HEK293T (cell line): ENCODE results near the gene GADD45B.

Experiments used
- BHLHE40 ChIP-seq: fragments of 450-650 bp; IDR thresholded peaks from 2 replicates; pipeline ENCODE4 v1.6.1; 2016; ENCODE audit warnings: mild to moderate bottlenecking, moderate library complexity, borderline replicate concordance
- FOXA1 ChIP-seq: fragments of 450-650 bp; IDR thresholded peaks from 2 replicates; pipeline ENCODE4 v1.6.1; 2016; ENCODE audit warnings: mild to moderate bottlenecking
- LEF1 ChIP-seq: fragments of 450-650 bp; IDR thresholded peaks from 2 replicates; pipeline ENCODE4 v1.6.1; 2017; ENCODE audit warnings: mild to moderate bottlenecking, borderline replicate concordance

DNA sequence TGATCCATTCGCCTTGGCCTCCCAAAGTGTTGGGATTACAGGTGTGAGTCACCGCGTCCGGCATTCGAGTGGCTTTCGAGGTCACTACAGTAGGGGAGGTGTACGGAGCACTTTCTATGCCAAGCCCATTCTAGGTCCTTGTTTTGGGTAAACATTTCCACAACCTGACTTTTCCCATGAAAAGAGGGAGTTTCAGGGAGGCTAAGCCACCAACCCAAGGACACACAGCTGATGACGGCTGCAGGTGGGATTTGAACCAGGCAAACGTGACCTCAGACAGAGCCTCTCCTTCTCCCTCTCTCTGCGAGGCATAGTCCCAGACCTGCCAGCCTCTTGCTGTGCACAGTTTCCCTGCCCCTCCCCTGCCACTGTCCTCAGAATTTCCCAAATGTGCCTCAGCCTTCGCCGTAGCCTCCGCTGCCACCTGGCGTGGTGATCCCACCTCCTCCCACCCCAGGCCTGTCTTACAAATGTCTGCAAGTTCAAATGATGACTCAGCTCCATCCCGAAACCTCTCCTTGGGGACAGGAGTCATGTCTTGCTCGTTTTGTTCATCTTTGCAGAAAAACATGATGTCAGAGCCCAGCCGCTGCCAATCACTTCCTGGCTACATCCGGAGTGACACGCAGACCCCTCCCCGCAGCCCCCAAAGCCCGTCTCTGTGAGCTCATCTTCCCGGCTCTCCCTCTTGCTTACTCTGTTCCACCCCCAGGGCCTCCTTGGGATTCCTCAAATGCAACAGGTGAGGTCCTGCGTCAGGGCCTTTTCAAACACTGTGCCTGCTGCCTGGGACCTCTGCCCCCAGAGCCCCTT, 6.6 kb upstream of the GADD45B start:
- TF ChIP-seq FOXA1, result no peak
- TF ChIP-seq LEF1, result no peak
- no peak for TF ChIP-seq BHLHE40
